Small intestine (tissue), 7 donors: Measurements from ENCODE around the gene LMX1B. TPM values are rescaled to one million over a fixed set of nuclear protein-coding genes. Genes with fewer than 3 reads are reported as not detected.
A peak's percentile ranks its signal among the peaks of the same experiment; 100 is the strongest.

Source experiments
- DNase-seq, 2 donors: peaks; one replicate each; pipeline versions ENCODE4 v3.0.0 to v3.0.0-alpha.2; 2013
- FAIRE-seq: peaks from 2 replicates; lab custom pipeline; 2012; peaks lifted over from hg19 to GRCh38; lab: Jason Lieb, UNC
- H3K27ac ChIP-seq, 3 donors: one replicate each; pipeline ENCODE4 v1.5.1; 2013; ENCODE audit warnings: low read length in 2 of 3, mild to moderate bottlenecking in 2 of 3, control low read depth in 1 of 3, inconsistent platforms in 1 of 3, low read depth in 1 of 3, moderate library complexity in 1 of 3
- H3K27me3 ChIP-seq, 3 donors: one replicate each; pipeline ENCODE4 v1.6.1; 2013; ENCODE audit warnings: low read length in 3 of 3, inconsistent platforms in 1 of 3; ENCODE audit not compliant: control insufficient read depth in 3 of 3, insufficient read depth in 3 of 3
- H3K36me3 ChIP-seq, 3 donors: one replicate each; pipeline ENCODE4 v1.6.1; 2013; ENCODE audit warnings: low read length in 3 of 3, inconsistent platforms in 1 of 3, low read depth in 1 of 3, mild to moderate bottlenecking in 1 of 3, moderate library complexity in 1 of 3; ENCODE audit not compliant: control insufficient read depth in 3 of 3, insufficient read depth in 2 of 3
- H3K4me1 ChIP-seq, 3 donors: one replicate each; pipeline ENCODE4 v1.6.1; 2013; ENCODE audit warnings: low read length in 2 of 3, inconsistent platforms in 1 of 3, low read depth in 1 of 3, mild to moderate bottlenecking in 1 of 3, moderate library complexity in 1 of 3; ENCODE audit not compliant: control insufficient read depth in 3 of 3, insufficient read depth in 2 of 3
- H3K4me3 ChIP-seq, 3 donors: one replicate each; pipeline ENCODE4 v1.5.1; 2013; ENCODE audit warnings: low read length in 3 of 3, control low read depth in 1 of 3, inconsistent platforms in 1 of 3, low read depth in 1 of 3, mild to moderate bottlenecking in 1 of 3, moderate library complexity in 1 of 3
- H3K9me3 ChIP-seq, 2 donors: one replicate each; pipeline ENCODE4 v1.6.1; 2013; ENCODE audit warnings: low read depth in 1 of 2, low read length in 1 of 2; ENCODE audit not compliant: control insufficient read depth in 2 of 2, insufficient read depth in 1 of 2
- WGBS, 3 donors: extraction: QIAGEN DNeasy Blood & Tissue Kit; methylation state at CpG; one replicate each; pipeline ENCODE4 v1.1.7; 2013; 5-methylcytosine and 5-hydroxymethylcytosine counted together
- polyA plus RNA-seq, 4 donors: library from polyadenylated mRNA; stranded (reverse) in 3 of 4; unstranded in 1 of 4; fragments of 200-250 nt in 3 of 4; fragments of 120-200 nt in 1 of 4; gene quantifications; one replicate each; pipeline versions ENCODE4 v1.2.1 to v1.2.3, GENCODE V29; 2013
- donor health status: healthy with polysubstance abuse.
- donor health status: control.
- donor health status: control.
- donor health status: Bipolar disorder and iron deficiency.
- donor health status: healthy.

Gene LMX1B
- polyA plus RNA-seq, 4 donors = 0.13 to 0.75 TPM; not detected in 2

DNA sequence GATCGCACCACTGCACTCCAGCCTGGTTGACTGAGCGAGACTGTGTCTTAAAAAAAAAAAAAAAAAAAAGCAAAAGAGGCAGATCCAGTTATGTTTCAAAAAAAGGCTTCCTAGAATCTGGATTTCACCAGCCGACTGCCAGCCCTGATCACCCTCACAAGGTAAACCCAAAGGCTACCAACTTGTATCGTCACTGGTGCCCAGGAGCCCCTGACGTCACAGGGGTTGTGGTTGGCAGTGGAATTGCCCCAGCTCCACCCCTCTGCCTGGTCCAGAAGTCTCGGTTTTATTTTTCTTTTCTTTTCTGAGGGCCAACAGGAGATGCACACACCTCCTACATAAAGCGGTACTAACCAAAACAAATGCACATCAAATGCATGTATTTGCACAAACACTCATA is 6.0 kb upstream of the LMX1B start:
- 46 to 69% (median 51%) methylated on average over 7 of the region's 7 CpGs for WGBS, 3 donors
- DNase-seq (no peak), FAIRE-seq (no peak)
- Histone ChIP-seq H3K9me3 (no peaks in the 10 kb centered on the region), H3K27me3 (peaks cover 7 to 69% (median 27%) of the 10 kb centered on the region in 3 donors), H3K4me1 (peaks cover 0 to 17% (median 4%) of the 10 kb centered on the region in 3 donors), H3K36me3 (no peaks in the 10 kb centered on the region), H3K27ac (no peak overlapping the region), H3K4me3 (no peak overlapping the region)

DNA sequence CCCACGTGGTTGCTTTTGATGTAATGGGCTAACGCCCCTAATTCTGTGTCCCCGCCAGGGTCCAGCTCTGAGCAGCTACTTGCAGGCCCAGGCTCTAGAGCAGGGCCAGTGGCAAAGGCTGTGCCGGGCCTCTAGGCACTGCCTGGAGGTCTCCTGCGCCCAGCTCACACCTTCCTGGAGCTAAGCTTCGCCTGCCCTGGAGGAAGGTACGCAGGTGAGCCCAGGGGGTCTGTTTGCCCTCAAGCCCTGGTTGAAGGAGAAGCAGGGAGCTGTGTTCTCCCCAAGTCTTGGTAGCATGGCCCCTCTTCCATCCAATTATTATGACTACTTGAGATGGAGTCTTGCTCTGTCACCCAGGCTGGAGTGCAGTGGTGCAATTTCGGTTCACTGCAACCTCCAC is 5.2 kb upstream of the LMX1B start:
- WGBS, 3 donors = 79 to 80% (median 79%) methylated on average over 8 of the region's 8 CpGs
- H3K4me3 ChIP-seq = no peak overlapping the region
- H3K4me1 ChIP-seq = peaks cover 0 to 22% (median 4%) of the 10 kb centered on the region in 3 donors
- no peak for DNase-seq
- H3K9me3 ChIP-seq = no peaks in the 10 kb centered on the region
- H3K27me3 ChIP-seq = peaks cover 7 to 77% (median 32%) of the 10 kb centered on the region in 3 donors
- FAIRE-seq = no peak
- no peak overlapping the region for H3K27ac ChIP-seq
- no peaks in the 10 kb centered on the region for H3K36me3 ChIP-seq

DNA sequence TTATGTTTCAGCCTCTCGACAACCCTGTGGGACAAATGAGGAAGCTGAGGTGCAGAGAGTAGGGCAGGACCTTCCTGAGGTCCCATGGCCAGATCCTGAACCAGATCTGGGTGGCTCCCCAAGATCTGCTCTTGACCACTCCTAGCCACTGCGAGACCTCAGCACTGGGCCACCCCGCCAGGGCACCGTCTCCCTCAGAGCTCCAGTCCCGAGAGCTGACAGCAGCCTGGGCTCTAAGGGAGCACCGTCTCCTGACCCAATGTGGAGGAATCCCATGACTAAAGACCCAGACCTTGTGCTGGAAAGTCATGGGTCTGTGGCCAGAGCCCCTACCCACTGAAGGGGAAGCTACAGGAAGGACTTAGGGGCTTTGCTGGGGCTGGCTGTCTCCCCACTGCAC is 4.5 kb upstream of the LMX1B start:
- Histone ChIP-seq H3K4me3 (no peak overlapping the region), H3K36me3 (no peaks in the 10 kb centered on the region), H3K9me3 (no peaks in the 10 kb centered on the region), H3K4me1 (peaks cover 0 to 22% (median 4%) of the 10 kb centered on the region in 3 donors), H3K27me3 (peaks cover 8 to 77% (median 32%) of the 10 kb centered on the region in 3 donors), H3K27ac (no peak overlapping the region)
- 78 to 82% (median 79%) methylated on average over 6 of the region's 6 CpGs for WGBS, 3 donors
- FAIRE-seq (no peak), DNase-seq (no peak)

DNA sequence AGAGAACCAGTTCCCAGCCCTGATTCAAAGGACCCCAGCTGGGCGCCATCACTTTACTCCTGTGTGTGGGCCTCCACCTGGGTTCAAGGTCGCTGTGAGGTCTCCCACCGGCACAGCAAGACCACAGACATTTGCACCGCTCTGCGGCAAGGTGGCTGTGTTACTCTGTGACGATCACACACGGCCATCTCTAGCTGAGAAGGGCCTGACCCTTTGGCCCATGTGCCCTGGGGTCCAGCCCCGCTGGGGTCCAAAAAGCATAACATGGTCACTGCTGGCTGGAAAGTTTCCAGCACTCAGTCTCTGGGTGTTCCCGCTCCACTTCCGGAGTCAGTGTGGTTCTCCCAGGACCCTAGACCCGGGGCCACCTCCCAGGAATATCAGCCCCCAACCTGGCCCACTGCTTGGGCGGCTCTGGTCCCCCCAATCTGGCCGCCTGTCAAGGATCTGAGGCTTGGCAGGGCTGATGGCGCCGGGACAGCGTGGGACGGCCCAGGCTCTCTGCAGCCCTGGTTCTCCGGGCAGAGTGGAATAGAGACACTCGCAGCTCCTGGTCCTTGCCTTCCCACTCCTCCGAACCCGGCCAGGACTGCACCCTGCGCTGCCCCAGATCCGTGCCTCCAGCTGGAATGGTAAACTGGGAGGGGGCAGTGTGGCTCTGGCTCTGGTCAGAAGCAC is 3.9 kb upstream of the LMX1B start:
- H3K36me3 ChIP-seq = no peaks in the 10 kb centered on the region
- H3K27ac ChIP-seq = no peak overlapping the region
- FAIRE-seq (no peak), DNase-seq (no peak)
- H3K4me3 ChIP-seq = no peak overlapping the region
- no peaks in the 10 kb centered on the region for H3K9me3 ChIP-seq
- H3K27me3 ChIP-seq = peaks cover 13 to 83% (median 38%) of the 10 kb centered on the region in 3 donors
- WGBS, 3 donors = 19 to 27% (median 26%) methylated on average over 22 to 23 of the region's 23 CpGs
- peaks cover 0 to 22% (median 4%) of the 10 kb centered on the region in 3 donors for H3K4me1 ChIP-seq

DNA sequence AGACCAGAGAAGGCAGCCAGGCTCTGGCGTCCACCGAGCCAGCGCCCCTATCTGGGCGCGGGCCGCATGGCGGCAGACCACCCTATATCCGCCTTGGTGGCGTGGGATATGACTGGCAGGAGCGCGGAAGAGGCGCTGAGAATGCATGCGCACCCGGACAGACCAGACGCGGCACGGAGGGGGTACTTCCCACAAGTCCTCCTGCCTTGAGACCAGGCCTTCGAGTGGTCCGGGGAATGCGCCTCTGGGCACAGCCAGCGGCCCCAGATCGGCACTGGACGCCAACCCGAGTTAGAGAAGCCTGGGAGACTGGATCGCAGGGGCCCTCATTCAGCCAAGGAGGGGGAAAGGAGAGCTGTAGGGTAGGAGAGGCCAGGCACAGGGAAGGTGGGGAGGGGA is 2.5 kb upstream of the LMX1B start:
- Histone ChIP-seq H3K27me3 (peaks cover 19 to 89% (median 50%) of the 10 kb centered on the region in 3 donors), H3K4me1 (peaks cover 0 to 22% (median 4%) of the 10 kb centered on the region in 3 donors), H3K27ac (no peak overlapping the region), H3K36me3 (no peaks in the 10 kb centered on the region), H3K4me3 (no peak overlapping the region), H3K9me3 (no peaks in the 10 kb centered on the region)
- no peak for DNase-seq
- no peak for FAIRE-seq
- WGBS, 3 donors = 5 to 8% (median 6%) methylated on average over 21 to 25 of the region's 25 CpGs

DNA sequence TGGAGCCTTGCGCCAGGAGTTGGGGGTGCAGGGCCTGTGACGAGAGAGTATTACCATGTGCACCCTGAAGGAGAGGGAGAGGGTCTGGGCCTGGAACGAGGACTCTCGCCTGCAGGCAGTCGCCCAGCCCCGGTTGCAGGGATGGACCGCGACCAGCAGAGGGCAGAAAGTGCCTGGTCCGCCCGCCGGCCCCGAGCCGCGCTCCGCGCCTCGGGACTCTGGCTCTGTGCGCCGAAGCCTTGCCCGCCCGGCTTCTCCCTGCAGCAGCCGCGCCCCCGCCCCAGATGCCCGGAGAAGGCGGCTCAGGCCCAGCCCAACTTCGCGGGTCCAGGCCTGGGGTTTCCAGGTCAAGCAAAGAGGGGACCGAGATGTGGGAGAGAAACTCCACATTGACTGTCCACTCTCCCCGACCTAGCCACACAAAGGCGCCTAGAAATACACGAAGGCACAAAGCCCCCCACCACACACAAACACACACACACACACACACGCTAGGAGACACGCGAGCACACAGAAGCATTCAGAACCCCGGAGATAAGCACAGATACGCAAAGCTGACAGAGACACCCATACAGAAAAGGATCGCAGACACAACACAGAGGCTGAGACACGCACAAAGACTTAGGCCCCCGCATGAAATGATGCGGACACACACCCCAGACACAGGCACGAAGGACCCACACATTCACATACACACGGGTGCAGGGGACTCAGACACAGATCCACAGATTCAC is 2.0 kb upstream of the LMX1B start:
- DNase-seq = peak; percentile 46 to 78
- Histone ChIP-seq H3K9me3 (no peaks in the 10 kb centered on the region), H3K4me3 (peak overlapping the region in 1 of 3 donors; percentile 7), H3K27ac (no peak overlapping the region), H3K4me1 (peaks cover 0 to 22% (median 4%) of the 10 kb centered on the region in 3 donors), H3K27me3 (peaks cover 24 to 90% (median 54%) of the 10 kb centered on the region in 3 donors), H3K36me3 (no peaks in the 10 kb centered on the region)
- FAIRE-seq = no peak
- 1 to 2% (median 1%) methylated on average over 43 of the region's 43 CpGs for WGBS, 3 donors

DNA sequence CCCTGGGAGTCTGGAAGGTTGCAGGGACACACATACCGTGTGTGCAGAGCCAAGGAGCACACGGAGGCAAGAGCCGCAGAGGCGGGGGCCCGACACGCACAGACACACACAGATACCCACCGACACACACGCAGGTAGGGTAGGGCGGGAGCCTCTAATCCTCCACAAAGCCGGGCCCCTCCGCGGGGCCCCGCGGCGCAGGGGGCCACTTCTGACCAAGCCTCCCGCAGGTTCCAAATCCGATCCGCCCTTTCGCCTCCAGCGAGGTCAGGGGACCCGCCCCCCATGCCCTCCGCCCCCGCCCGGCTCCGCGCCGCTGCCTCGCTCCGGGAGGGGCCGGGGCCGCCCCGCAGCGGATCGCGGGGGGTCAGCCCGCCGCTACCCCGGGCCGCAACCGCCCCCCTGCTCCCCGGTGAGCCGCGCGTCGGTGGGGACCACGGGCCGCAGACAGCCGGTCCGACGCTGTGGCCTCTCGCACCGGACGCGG is 1.4 kb upstream of the LMX1B start:
- Histone ChIP-seq H3K4me3 (no peak overlapping the region), H3K9me3 (no peaks in the 10 kb centered on the region), H3K4me1 (peaks cover 0 to 22% (median 4%) of the 10 kb centered on the region in 3 donors), H3K27me3 (peaks cover 26 to 90% (median 58%) of the 10 kb centered on the region in 3 donors), H3K27ac (no peak overlapping the region), H3K36me3 (no peaks in the 10 kb centered on the region)
- FAIRE-seq = no peak
- WGBS, 3 donors = 1 to 4% (median 4%) methylated on average over 28 to 54 of the region's 54 CpGs
- DNase-seq = no peak

DNA sequence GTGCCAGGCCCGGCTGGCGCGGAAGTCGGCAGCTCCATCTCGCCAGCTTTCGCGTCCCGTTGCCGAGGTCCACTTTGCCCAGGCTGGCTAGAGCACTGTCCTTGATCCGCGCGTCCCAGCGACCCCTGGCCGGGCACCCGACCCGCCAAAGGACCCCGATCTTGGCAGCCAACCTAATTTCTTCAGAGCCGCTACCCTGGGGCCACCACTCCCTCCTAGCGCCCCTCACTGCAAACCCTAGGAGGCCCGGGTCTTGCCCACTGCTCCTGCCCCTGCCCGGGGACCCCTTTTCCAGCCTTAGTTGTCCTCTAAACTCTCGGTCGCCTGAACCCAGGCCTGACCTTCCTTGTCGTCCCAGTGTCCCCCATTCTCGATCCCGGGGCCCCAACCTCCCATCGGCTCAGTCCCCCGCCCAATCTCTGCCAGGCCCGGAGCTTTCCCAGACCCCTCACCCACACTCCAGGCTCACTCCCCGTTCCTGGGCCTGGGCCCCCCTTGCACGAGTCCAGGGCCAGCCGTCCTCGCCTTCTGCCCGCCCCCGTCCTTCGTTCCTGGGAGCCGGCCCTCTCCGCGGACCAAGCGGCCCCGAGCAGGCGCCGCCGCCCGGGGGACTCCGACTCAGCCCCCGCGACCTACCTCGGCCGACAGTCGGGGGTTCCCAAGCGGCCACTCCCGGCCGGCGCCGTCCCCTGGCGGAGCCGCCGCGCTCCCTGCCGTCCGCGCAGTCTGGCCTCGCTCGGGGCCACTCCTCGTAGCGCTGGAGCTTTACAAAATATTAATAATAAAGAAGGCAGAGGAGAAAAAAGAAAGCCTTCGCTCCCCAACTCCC is 701 bp upstream of the LMX1B start:
- no peaks in the 10 kb centered on the region for H3K36me3 ChIP-seq
- no peak overlapping the region for H3K27ac ChIP-seq
- no peak for DNase-seq
- 1 to 5% (median 4%) methylated on average over 63 to 68 of the region's 68 CpGs for WGBS, 3 donors
- peaks cover 26 to 90% (median 61%) of the 10 kb centered on the region in 3 donors for H3K27me3 ChIP-seq
- peaks cover 0 to 22% (median 4%) of the 10 kb centered on the region in 3 donors for H3K4me1 ChIP-seq
- peak overlapping the region in 1 of 3 donors; percentile 38 for H3K4me3 ChIP-seq
- FAIRE-seq = no peak
- H3K9me3 ChIP-seq = no peaks in the 10 kb centered on the region
